Measurements from ENCODE around the gene JOSD1.

JOSD1 gene

DNA sequence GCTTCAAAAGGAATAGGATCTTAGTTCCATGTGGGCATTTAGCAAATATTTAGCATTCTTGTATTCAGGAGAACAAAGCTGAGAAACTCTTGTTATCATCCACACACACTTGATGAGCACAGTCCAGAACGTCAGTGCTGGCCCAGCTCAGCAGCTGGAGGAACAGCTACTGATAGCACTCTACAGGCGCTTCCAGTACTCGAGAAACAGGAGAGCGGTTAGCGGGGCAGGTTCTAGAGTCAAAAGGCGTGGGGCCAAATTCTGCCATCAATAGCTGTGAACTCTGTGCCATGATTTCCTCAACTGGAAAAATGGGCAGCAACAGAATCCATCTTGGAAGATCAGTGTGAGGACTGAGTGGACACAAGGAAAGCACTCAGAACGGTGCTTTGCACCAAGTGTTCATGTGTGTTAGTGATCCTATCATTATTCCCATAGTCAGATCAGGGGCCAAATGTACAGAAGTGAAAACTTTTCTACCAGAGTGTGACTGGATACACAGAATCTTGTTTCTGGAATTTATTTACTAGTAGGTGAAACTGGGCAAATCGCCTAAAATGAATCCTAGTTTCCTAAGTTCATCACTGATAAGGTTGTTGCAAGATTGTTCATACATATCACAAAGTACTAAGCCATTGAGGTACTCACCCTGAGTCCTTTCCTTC, 3.2 kb downstream of the JOSD1 start:
- peak overlapping the region; percentile 90 for H3K4me2 ChIP-seq (ENCODE audit: insufficient read depth, low read length)
- no peak for DNase-seq
- H3K36me3 ChIP-seq (ENCODE audit: insufficient read depth, low read length), result peaks cover 29% of the 10 kb centered on the region
- no peaks in the 10 kb centered on the region for H3K27me3 ChIP-seq (ENCODE audit: insufficient read depth, low read length, poor library complexity)
- no peak for TF ChIP-seq EZH2 (IDR thresholded peaks at IDR 0.05; ENCODE audit: borderline replicate concordance, low read depth, low read length, severe bottlenecking)
- H3K9ac ChIP-seq (ENCODE audit: low read depth, low read length), result peak overlapping the region; percentile 90
- ATAC-seq (ENCODE audit: insufficient read depth, low read depth), result no peak
- peaks cover 54% of the 10 kb centered on the region for H3K4me1 ChIP-seq (ENCODE audit: insufficient read depth, low read length)
- H3K4me3 ChIP-seq (ENCODE audit: low read depth in 1 of 2, low read length in 2 of 2), result peak overlapping the region in 1 of 2 experiments; percentile 80; a peak in 2 of 4 replicates
- no peak overlapping the region for H2AFZ ChIP-seq (ENCODE audit: low read depth, low read length)
- peaks cover 84% of the 10 kb centered on the region for H3K79me2 ChIP-seq (ENCODE audit: insufficient read depth, low read length)
- H4K20me1 ChIP-seq (ENCODE audit: insufficient read depth, low read length), result peaks cover 18% of the 10 kb centered on the region; the same call in 1 of the 2 replicates
- no peak overlapping the region for H3K27ac ChIP-seq (ENCODE audit: low read length)
- H3K9me3 ChIP-seq (ENCODE audit: insufficient read depth, low read length, severe bottlenecking), result no peaks in the 10 kb centered on the region

DNA sequence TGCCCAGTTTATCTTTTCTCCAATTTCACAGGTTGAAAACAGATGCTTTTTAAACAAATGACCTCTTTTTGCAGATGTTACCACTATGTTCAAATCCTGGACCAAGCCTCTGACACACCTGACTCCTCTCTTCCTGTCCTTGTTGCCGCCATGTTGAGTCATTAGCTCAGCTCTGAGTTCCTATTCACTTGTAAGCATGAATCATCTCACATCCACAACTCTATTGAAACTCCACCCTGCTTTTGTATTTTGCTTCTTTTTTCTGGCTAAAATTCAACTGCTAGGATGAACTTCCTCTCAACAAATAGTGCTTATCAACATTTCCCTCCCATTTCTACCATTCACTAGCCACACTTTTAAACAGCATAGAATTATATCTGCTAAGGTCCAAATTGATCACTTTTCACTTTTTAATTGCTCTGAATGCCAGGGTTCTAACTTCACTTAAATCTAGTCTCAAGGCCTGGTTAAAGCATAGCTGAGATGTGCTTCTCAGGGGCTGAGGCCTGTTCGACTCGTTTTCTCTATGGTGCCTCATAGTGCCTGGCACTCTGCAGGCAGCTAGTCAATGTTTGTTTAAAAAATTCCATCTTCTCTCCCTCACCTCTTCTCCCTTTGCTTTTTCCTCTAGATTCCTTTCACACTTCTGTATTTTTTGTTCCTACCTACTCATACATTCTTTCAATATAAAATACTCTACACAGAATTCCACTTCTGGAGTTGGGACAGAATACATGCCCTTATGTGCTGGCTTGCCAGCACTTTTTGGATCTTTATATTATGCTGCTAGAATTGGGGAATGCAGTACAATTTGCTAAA, 3.9 kb downstream of the JOSD1 start:
- no peaks in the 10 kb centered on the region for H3K9me3 ChIP-seq (ENCODE audit: insufficient read depth, low read length, severe bottlenecking)
- H3K4me3 ChIP-seq (ENCODE audit: low read depth in 1 of 2, low read length in 2 of 2), result peak overlapping the region in 1 of 2 experiments; percentile 80; a peak in 2 of 4 replicates
- DNase-seq, result no peak
- H3K27me3 ChIP-seq (ENCODE audit: insufficient read depth, low read length, poor library complexity), result no peaks in the 10 kb centered on the region
- peaks cover 52% of the 10 kb centered on the region for H3K4me1 ChIP-seq (ENCODE audit: insufficient read depth, low read length)
- no peak for ATAC-seq (ENCODE audit: insufficient read depth, low read depth)
- H3K27ac ChIP-seq (ENCODE audit: low read length), result no peak overlapping the region
- peaks cover 18% of the 10 kb centered on the region; the same call in 1 of the 2 replicates for H4K20me1 ChIP-seq (ENCODE audit: insufficient read depth, low read length)
- peaks cover 35% of the 10 kb centered on the region for H3K36me3 ChIP-seq (ENCODE audit: insufficient read depth, low read length)
- H3K9ac ChIP-seq (ENCODE audit: low read depth, low read length), result peak overlapping the region; percentile 10; the same call in 1 of the 2 replicates
- no peak overlapping the region for H2AFZ ChIP-seq (ENCODE audit: low read depth, low read length)
- peaks cover 90% of the 10 kb centered on the region for H3K79me2 ChIP-seq (ENCODE audit: insufficient read depth, low read length)
- peak overlapping the region; percentile 90 for H3K4me2 ChIP-seq (ENCODE audit: insufficient read depth, low read length)
- TF ChIP-seq, protein P1, sequence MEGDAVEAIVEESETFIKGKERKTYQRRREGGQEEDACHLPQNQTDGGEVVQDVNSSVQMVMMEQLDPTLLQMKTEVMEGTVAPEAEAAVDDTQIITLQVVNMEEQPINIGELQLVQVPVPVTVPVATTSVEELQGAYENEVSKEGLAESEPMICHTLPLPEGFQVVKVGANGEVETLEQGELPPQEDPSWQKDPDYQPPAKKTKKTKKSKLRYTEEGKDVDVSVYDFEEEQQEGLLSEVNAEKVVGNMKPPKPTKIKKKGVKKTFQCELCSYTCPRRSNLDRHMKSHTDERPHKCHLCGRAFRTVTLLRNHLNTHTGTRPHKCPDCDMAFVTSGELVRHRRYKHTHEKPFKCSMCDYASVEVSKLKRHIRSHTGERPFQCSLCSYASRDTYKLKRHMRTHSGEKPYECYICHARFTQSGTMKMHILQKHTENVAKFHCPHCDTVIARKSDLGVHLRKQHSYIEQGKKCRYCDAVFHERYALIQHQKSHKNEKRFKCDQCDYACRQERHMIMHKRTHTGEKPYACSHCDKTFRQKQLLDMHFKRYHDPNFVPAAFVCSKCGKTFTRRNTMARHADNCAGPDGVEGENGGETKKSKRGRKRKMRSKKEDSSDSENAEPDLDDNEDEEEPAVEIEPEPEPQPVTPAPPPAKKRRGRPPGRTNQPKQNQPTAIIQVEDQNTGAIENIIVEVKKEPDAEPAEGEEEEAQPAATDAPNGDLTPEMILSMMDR (IDR thresholded peaks at IDR 0.05; ENCODE audit: borderline replicate concordance, extremely low read depth, low read length, poor library complexity, severe bottlenecking), result no peak
- no peak for TF ChIP-seq EZH2 (IDR thresholded peaks at IDR 0.05; ENCODE audit: borderline replicate concordance, low read depth, low read length, severe bottlenecking)

DNA sequence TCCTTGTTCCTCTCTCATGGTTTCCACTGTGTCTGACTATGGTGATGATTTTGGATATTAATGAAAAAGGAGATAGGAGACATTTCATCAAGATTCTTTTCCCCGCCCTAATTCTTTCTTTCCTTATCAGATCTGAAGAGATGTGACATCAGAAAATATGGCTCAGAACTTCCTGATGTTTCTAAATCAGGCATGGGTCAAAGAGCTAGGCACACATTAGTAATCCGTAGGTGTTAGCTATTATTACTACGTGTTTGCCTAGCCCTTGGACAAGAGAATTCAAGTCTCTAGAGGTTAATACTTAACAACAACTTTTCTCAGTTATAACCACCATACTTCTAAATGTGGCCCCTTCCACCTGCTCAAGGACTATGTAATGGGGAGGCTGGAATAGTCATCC, 5.8 kb downstream of the JOSD1 start:
- H3K27me3 ChIP-seq (ENCODE audit: insufficient read depth, low read length, poor library complexity), result no peaks in the 10 kb centered on the region
- no peak overlapping the region for H3K9ac ChIP-seq (ENCODE audit: low read depth, low read length)
- H3K9me3 ChIP-seq (ENCODE audit: insufficient read depth, low read length, severe bottlenecking), result no peaks in the 10 kb centered on the region
- ATAC-seq (ENCODE audit: insufficient read depth, low read depth) (no peak), DNase-seq (no peak)
- H3K27ac ChIP-seq (ENCODE audit: low read length), result no peak overlapping the region
- peaks cover 84% of the 10 kb centered on the region for H3K79me2 ChIP-seq (ENCODE audit: insufficient read depth, low read length)
- no peak overlapping the region for H3K4me2 ChIP-seq (ENCODE audit: insufficient read depth, low read length)
- H4K20me1 ChIP-seq (ENCODE audit: insufficient read depth, low read length), result peaks cover 18% of the 10 kb centered on the region; the same call in 1 of the 2 replicates
- no peak overlapping the region for H2AFZ ChIP-seq (ENCODE audit: low read depth, low read length)
- H3K36me3 ChIP-seq (ENCODE audit: insufficient read depth, low read length), result peaks cover 45% of the 10 kb centered on the region
- H3K4me1 ChIP-seq (ENCODE audit: insufficient read depth, low read length), result peaks cover 43% of the 10 kb centered on the region
- H3K4me3 ChIP-seq (ENCODE audit: low read depth in 1 of 2, low read length in 2 of 2), result no peak overlapping the region
- no peak for TF ChIP-seq EZH2 (IDR thresholded peaks at IDR 0.05; ENCODE audit: borderline replicate concordance, low read depth, low read length, severe bottlenecking)
- TF ChIP-seq, protein P1 (IDR thresholded peaks at IDR 0.05; ENCODE audit: borderline replicate concordance, extremely low read depth, low read length, poor library complexity, severe bottlenecking), result no peak

DNA sequence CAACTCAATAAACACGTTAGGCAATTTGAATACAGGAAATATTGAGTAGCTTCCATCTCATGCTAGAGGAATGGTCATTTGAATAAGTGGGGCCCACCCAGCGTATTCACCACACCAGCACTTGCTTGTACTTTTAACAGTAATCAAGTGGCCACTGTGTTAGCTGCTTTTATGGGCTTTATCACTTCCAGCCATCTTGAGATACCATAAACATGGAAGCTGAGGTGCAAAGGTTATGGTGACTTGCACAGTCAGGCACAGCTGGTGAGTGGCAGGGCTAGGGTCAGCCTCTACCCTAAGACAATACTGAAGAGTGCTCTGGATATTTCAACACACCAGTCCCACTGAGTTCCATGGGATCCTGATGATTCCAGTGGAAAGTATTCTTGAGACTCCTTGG, 6.7 kb downstream of the JOSD1 start:
- Histone ChIP-seq H3K4me2 (ENCODE audit: insufficient read depth, low read length) (no peak overlapping the region; the same call in 1 of the 2 replicates), H3K79me2 (ENCODE audit: insufficient read depth, low read length) (peaks cover 75% of the 10 kb centered on the region), H3K4me3 (ENCODE audit: low read depth in 1 of 2, low read length in 2 of 2) (no peak overlapping the region), H3K9ac (ENCODE audit: low read depth, low read length) (no peak overlapping the region), H3K27me3 (ENCODE audit: insufficient read depth, low read length, poor library complexity) (no peaks in the 10 kb centered on the region), H3K36me3 (ENCODE audit: insufficient read depth, low read length) (peaks cover 49% of the 10 kb centered on the region), H3K9me3 (ENCODE audit: insufficient read depth, low read length, severe bottlenecking) (no peaks in the 10 kb centered on the region), H3K27ac (ENCODE audit: low read length) (no peak overlapping the region), H3K4me1 (ENCODE audit: insufficient read depth, low read length) (peaks cover 34% of the 10 kb centered on the region), H2AFZ (ENCODE audit: low read depth, low read length) (no peak overlapping the region), H4K20me1 (ENCODE audit: insufficient read depth, low read length) (peaks cover 9% of the 10 kb centered on the region; the same call in 1 of the 2 replicates)
- ATAC-seq (ENCODE audit: insufficient read depth, low read depth) (no peak), DNase-seq (no peak)
- TF ChIP-seq EZH2 (IDR thresholded peaks at IDR 0.05; ENCODE audit: borderline replicate concordance, low read depth, low read length, severe bottlenecking), result no peak
- TF ChIP-seq, protein P1 (IDR thresholded peaks at IDR 0.05; ENCODE audit: borderline replicate concordance, extremely low read depth, low read length, poor library complexity, severe bottlenecking), result no peak

Measured in DND-41 (cell line).